Measurements from ENCODE around the gene DDIT4.

The DDIT4 gene

DNA sequence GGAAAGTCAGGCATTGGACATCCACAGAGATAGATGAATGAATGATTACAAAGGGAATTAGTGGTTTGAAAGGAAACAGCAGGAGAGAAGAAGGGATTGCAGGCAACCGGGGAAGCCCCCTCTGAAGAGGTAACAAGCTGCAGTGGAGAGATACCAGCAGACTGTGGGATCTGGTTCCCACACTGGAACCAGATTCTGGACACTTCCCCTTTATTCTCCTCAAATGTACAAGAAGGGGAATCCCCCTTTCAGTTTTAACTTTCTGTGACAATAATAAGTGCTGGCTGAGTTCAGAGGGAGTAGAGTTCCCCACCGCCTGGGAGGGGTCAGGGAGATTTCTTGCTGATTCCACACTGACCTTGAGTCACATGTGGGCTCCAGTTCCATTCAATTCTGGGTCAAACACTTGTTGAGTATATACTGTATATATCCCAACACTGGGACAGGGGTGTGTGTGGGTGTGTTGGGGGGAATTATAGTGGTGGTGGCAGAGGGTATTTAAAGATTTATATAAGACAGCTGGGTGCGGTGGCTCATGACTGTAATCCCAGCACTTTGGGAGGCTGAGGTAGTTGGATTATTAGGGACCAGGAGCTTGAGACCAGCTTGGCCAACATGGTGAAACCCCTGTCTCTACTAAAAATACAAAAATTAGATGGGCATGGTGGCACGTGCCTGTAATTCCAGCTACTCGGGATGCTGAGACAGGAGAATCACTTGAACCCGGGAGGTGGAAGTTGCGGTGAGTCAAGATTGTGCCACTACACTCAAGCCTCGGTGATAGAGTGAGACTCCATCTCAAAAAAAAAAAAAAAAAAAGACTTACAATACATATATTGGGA, 16.5 kb upstream of the DDIT4 start:
- peak; percentile 62 for FAIRE-seq
- DNase-seq (ENCODE audit: insufficient read length, low spot score): no peak

DNA sequence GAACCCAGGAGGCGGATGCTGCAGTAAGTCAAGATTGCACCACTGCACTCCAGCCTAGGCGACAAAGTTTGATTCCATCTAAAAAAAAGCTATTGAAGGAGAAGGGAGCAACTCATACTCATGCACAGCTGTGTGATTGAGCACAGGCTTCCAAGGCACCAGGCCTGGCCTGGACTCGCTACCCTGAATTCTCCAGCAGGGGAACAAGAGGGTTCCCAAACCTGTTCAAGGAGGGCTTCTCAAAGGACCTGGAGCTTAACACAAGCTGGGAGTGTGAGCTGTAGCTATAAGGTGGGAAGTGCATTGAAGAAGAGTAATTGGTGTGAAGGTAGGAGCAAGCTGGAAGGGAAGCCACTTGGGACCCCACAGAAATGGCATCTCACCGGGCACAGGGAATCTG, 15.1 kb upstream of the DDIT4 start:
- FAIRE-seq: no peak
- DNase-seq (ENCODE audit: insufficient read length, low spot score): no peak
- TF ChIP-seq SPI1 (IDR thresholded peaks at IDR 0.05; ENCODE audit: low read depth, low read length) (no peak), PAX5 (IDR thresholded peaks at IDR 0.05; ENCODE audit: insufficient read depth, low read length, severe bottlenecking) (no peak), POU2F2 (IDR thresholded peaks at IDR 0.05; ENCODE audit: low read depth, low read length) (no peak), POLR2AphosphoS5 (IDR thresholded peaks at IDR 0.05; ENCODE audit: low read depth, low read length) (no peak)

More for the DNA sequence above, 16.5 kb upstream of the DDIT4 start:
- TF ChIP-seq POU2F2 (IDR thresholded peaks at IDR 0.05; ENCODE audit: low read depth, low read length) (no peak), SPI1 (IDR thresholded peaks at IDR 0.05; ENCODE audit: low read depth, low read length) (peak; percentile 98)

DNA sequence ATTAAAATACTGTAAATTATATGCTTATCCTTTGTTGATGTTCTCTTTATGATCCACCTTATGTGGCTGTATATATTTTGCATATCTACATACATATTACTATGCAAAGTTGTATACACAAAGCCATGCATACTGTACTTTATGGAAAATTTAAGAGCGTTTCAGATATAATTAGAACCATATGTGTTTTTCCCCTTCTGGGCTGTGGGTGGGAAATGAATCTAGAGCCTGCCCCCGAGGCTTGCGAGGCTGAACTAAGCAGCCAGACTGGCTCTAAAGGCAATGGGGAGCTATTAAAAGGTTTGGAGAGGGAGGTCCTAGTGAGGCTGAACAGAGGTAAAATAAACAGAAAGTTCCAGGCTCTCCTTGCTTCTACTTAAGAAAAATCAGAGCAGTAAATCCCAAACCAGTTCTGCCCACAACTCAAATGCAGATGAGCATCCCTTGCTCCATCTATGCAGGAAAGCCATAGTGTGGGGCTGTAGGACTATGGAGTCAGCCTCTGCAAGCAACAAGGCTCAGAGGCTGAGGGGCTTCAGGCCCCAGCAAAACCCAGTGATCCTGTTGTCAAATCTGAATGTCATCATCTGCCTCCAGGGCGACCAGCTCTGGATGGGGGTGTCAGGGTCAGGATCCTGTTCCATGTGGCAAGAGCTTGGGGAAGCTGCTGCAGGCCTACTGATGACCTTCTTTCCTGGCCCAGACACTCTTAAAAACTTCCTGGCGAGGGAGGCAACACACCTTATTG, 14.1 kb upstream of the DDIT4 start:
- FAIRE-seq (no peak), DNase-seq (ENCODE audit: insufficient read length, low spot score) (no peak)
- TF ChIP-seq POLR2A (IDR thresholded peaks at IDR 0.05; ENCODE audit: low read depth, low read length) (0 out of 2 replicates have a peak, but pooled peaks have one; percentile 20), TAF1 (IDR thresholded peaks at IDR 0.05; ENCODE audit: low read depth, low read length) (no peak)

DNA sequence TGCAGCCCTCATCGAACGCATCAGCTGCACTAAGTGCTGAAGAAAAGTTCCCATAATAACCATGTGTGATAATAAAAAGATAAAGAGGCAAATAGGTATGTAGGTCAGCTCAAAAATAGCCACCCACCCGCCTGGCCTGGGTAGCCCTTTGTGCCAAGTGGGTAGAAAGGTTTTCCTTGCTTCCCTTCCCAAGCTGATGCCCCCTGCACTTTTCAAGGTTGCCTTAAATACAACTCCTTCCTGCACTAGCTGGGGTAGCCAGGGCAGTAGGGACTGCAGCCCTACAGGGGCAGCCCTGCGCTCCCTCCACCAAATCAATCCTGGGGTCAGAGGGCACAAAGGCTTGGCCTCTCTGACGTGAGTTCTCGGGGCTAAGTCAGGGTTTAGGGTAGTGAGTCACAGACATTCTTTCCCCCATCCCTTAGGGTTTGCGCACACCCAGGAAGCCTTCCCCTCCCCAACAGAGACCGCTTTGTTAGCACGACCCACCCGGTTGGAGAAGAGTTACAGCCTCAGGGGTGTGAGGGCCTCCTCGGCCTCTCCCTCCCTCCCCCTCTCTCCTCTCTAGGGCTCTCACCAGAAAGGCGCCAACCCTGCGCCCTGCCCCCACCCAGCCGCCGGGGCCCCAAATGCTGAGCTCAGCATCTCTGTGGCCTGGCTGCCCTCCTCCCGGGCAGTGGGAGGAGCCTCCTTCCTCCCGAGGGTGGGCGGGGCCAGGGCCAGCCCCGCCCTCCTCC, 13.3 kb upstream of the DDIT4 start:
- FAIRE-seq: peak; percentile 96
- TF ChIP-seq PAX5 (IDR thresholded peaks at IDR 0.05; ENCODE audit: insufficient read depth, low read length, severe bottlenecking) (no peak), SPI1 (IDR thresholded peaks at IDR 0.05; ENCODE audit: low read depth, low read length) (no peak), POLR2A (IDR thresholded peaks at IDR 0.05; ENCODE audit: low read depth, low read length) (no peak), POLR2AphosphoS5 (IDR thresholded peaks at IDR 0.05; ENCODE audit: low read depth, low read length) (no peak), TAF1 (IDR thresholded peaks at IDR 0.05; ENCODE audit: low read depth, low read length) (no peak), POU2F2 (IDR thresholded peaks at IDR 0.05; ENCODE audit: low read depth, low read length) (no peak)
- DNase-seq (ENCODE audit: insufficient read length, low spot score): no peak

DNA sequence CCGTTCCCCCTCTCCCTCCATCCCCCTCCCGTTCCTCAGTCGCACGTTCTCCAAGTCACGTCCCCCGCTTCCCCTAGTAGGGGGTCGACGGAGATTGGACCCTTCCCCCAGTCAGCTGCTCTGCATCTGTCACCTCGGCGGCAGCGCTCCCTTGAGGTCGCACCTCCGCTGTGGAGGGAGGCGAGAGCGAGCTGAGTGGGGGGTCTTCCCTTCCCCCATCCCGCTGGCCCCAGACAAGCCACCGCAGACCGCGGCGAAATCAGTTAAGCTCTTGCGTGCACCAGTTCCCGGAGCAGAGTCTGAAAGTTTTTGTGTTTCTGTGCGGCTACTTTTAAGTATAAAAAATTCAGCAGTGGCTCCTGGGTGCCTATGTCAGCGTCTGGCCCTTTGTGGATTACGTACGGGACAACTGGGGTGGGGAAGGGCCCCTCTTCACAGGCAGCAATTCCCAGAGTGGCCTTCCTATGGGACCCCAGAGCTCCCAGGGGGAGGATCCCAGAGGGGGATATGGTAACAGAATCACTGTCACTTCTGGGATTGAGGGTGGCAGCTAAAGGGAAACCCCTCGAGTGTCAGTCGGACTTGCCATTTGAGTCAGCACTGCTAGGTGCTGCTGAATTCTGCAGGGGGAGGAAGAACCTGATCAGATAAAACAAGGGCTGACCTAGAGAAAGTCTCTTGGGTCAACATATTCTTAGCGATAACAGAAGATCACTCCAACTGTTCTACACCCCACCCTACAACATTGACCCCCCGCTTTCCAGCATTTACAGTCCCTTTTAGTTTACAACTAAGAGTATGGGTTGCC, 12.5 kb upstream of the DDIT4 start:
- no peak for FAIRE-seq
- peak; percentile 64 for DNase-seq (ENCODE audit: insufficient read length, low spot score)
- TF ChIP-seq PAX5 (IDR thresholded peaks at IDR 0.05; ENCODE audit: insufficient read depth, low read length, severe bottlenecking): no peak
- TF ChIP-seq SPI1 (IDR thresholded peaks at IDR 0.05; ENCODE audit: low read depth, low read length): peak; percentile 39; the same call in 1 of the 2 replicates

DNA sequence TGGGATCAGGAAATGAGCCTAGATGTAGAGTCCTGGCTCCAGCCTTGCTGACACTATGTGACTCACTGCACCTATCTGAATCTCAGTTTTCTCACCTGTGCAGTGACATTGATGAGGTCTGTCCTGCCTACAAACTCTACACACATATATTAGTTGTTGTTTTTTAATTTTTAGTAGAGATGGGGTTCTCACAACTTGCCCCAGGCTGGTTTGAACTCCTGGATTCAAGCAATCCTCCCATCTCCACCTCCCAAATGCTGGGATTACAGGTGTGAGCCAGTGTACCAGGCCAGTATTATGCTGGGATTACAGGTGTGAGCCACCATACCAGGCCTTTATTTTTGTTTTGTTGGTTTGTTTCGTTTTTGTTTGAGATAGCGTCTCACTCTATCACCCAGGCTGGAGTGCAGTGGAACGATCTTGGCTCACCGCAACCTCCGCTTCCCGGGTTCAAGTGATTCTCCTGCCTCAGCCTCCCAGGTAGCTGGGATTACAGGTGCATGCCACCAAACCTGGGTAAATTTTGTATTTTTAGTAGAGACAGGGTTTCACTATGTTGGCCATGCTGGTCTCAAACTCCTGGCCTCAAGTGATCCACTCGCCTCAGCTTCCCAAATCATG, 11.8 kb upstream of the DDIT4 start:
- DNase-seq (ENCODE audit: insufficient read length, low spot score): no peak
- no peak for FAIRE-seq
- TF ChIP-seq POLR2A (IDR thresholded peaks at IDR 0.05; ENCODE audit: low read depth, low read length): no peak
- TF ChIP-seq SPI1 (IDR thresholded peaks at IDR 0.05; ENCODE audit: low read depth, low read length): no peak
- no peak for TF ChIP-seq POU2F2 (IDR thresholded peaks at IDR 0.05; ENCODE audit: low read depth, low read length)
- TF ChIP-seq TAF1 (IDR thresholded peaks at IDR 0.05; ENCODE audit: low read depth, low read length): no peak
- no peak for TF ChIP-seq PAX5 (IDR thresholded peaks at IDR 0.05; ENCODE audit: insufficient read depth, low read length, severe bottlenecking)
- TF ChIP-seq POLR2AphosphoS5 (IDR thresholded peaks at IDR 0.05; ENCODE audit: low read depth, low read length): no peak

DNA sequence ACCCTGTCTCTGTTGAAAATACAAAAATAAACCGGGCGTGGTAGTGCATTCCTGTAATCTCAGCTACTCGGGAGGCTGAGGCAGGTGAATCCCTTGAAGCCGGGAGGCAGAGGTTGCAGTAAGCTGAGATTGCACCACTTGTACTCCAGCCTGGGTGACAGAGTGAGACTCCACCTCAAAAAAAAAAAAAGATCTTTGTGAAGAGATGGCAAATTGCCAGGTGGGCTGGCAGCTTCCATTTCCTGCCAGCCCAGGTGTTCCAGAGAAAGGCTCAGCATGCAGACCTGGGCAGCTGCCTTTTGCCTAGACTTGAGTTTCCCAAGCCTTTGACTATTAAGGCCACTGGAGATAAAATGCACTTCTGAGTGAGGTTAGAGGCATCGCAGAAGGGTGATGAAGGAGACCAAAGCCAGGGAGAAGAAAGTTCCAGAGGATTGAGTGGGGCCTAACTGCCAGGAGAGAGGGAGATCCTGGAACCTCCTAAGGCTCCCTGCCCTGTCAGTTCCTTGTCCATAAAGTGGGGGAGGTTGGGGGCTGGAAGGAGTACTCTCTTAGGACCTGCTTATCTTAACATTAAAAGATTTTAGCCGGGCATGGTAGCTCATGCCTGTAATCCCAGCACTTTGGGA, 10.0 kb upstream of the DDIT4 start:
- DNase-seq (ENCODE audit: insufficient read length, low spot score) (no peak), FAIRE-seq (no peak)
- TF ChIP-seq SPI1 (IDR thresholded peaks at IDR 0.05; ENCODE audit: low read depth, low read length): no peak
- TF ChIP-seq POLR2AphosphoS5 (IDR thresholded peaks at IDR 0.05; ENCODE audit: low read depth, low read length): no peak
- no peak for TF ChIP-seq PAX5 (IDR thresholded peaks at IDR 0.05; ENCODE audit: insufficient read depth, low read length, severe bottlenecking)
- TF ChIP-seq POLR2A (IDR thresholded peaks at IDR 0.05; ENCODE audit: low read depth, low read length): no peak
- no peak for TF ChIP-seq POU2F2 (IDR thresholded peaks at IDR 0.05; ENCODE audit: low read depth, low read length)
- TF ChIP-seq TAF1 (IDR thresholded peaks at IDR 0.05; ENCODE audit: low read depth, low read length): no peak

DNA sequence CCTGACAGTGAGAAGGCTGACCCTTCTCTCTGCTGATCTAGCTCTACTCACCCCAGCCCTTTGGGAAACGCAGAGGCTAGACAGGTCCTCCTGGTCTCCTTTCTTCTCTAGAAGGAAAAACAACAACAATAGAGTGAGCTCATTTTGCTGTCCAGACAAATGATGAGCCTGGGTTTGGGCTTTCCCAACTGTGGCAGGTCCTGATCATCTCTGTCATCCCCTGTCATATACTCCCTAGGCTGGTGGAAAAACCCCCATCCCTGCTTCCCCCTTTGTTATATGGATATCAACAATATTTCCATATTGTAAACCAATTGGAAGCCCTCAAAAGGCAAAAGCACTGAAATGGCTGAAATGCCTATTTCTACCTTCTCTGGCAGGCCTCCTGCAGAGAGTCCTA, 9.2 kb upstream of the DDIT4 start:
- DNase-seq (ENCODE audit: insufficient read length, low spot score) (no peak), FAIRE-seq (no peak)
- TF ChIP-seq PAX5 (IDR thresholded peaks at IDR 0.05; ENCODE audit: insufficient read depth, low read length, severe bottlenecking) (no peak), POLR2A (IDR thresholded peaks at IDR 0.05; ENCODE audit: low read depth, low read length) (no peak)

DNA sequence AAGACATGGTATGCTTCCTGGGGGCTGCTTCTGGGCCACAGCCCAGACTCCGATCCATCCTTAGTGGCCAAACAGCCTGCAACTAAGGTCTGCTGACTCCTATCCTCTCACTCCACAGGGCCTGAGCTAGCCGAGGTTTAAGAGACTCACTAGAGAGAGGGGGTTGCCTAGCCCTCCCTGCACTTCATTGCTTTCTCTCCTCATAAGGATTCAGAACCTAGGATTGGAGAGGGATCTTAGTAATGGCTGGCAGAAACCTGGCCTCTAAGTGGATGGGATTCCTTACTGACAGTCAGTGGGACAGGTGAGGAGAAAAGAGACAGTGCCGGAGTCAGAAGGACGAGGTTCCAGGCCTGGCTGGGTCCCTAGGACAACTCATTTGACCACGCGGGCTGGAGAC, 8.2 kb upstream of the DDIT4 start:
- no peak for DNase-seq (ENCODE audit: insufficient read length, low spot score)
- TF ChIP-seq POLR2A (IDR thresholded peaks at IDR 0.05; ENCODE audit: low read depth, low read length): no peak
- no peak for TF ChIP-seq TAF1 (IDR thresholded peaks at IDR 0.05; ENCODE audit: low read depth, low read length)
- no peak for TF ChIP-seq PAX5 (IDR thresholded peaks at IDR 0.05; ENCODE audit: insufficient read depth, low read length, severe bottlenecking)
- TF ChIP-seq SPI1 (IDR thresholded peaks at IDR 0.05; ENCODE audit: low read depth, low read length): no peak
- TF ChIP-seq POU2F2 (IDR thresholded peaks at IDR 0.05; ENCODE audit: low read depth, low read length): no peak
- no peak for TF ChIP-seq POLR2AphosphoS5 (IDR thresholded peaks at IDR 0.05; ENCODE audit: low read depth, low read length)
- no peak for FAIRE-seq
